ENCODE measurements around the gene EPB41L2.

GRCh38 chr6:131101911-131102680 is 39.1 kb upstream of the EPB41L2 start:
- TF ChIP-seq CTCF (IDR thresholded peaks at IDR 0.05 in 8 of 11, conservative IDR thresholded peaks at IDR 0.05 in 3 of 11): no peak
- TF ChIP-seq POLR2A (IDR thresholded peaks at IDR 0.05): no peak
- no peak for TF ChIP-seq POLR2AphosphoS5 (IDR thresholded peaks at IDR 0.05)

Measured in spleen (tissue), 7 donors.